ENCODE results near the gene CACNB3. TPM values are rescaled to one million over a fixed set of nuclear protein-coding genes. Genes with fewer than 3 reads are reported as not detected.

The CACNB3 gene
- total and polyA plus RNA-seq, 4 donors: 0.92 to 1.9 (median 1.2) TPM

DNA sequence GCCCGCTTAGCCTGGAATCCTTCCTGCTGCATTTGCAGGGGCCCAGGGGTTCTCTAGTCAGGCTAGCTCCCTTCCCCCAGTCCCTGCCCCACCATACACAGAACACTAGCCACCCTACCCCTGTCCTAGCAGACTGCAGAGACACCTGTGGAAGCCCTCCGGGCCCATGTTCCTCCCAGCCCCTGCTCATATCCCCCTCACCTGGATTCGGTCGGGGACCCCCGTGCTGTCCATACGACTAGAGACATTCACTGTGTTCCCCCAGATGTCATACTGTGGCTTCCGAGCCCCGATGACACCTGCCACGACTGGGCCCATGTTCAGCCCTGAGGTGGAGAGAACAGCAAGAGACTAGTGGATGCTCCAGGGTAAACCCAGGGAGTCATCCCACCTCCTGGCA is 49.6 kb upstream of the CACNB3 start (continued):
- no peak for TF ChIP-seq EGR1 (IDR thresholded peaks at IDR 0.05; ENCODE audit: low read depth in 2 of 2)

- Histone ChIP-seq H3K4me3 (ENCODE audit: low read depth in 1 of 3, low read length in 3 of 3) (no peak overlapping the region), H3K36me3 (ENCODE audit: control insufficient read depth in 4 of 4, insufficient read depth in 3 of 4, low read depth in 1 of 4, low read length in 3 of 4) (peaks cover 9 to 87% (median 38%) of the 10 kb centered on the region in 4 donors), H3K9ac (ENCODE audit: low read depth in 1 of 2, low read length in 2 of 2) (no peak overlapping the region), H3K9me3 (ENCODE audit: control insufficient read depth in 4 of 4, low read length in 3 of 4) (no peaks in the 10 kb centered on the region), H3K27ac (ENCODE audit: low read depth in 1 of 2, low read length in 2 of 2) (no peak overlapping the region), H3K4me1 (ENCODE audit: control insufficient read depth in 4 of 4, insufficient read depth in 4 of 4, low read length in 3 of 4) (no peaks in the 10 kb centered on the region), H3K27me3 (ENCODE audit: control insufficient read depth in 4 of 4, insufficient read depth in 4 of 4, low read length in 3 of 4) (no peaks in the 10 kb centered on the region)
- no peak for TF ChIP-seq HNF4A (conservative IDR thresholded peaks at IDR 0.05)
- no peak for TF ChIP-seq GABPA (IDR thresholded peaks at IDR 0.05 in 1 of 2, conservative IDR thresholded peaks at IDR 0.05 in 1 of 2)
- TF ChIP-seq CTCF (IDR thresholded peaks at IDR 0.05; ENCODE audit: low read depth, low read length, missing input control): no peak
- TF ChIP-seq REST (IDR thresholded peaks at IDR 0.05): no peak
- no peak for TF ChIP-seq NR2F2 (IDR thresholded peaks at IDR 0.05)
- no peak for TF ChIP-seq HNF4G (IDR thresholded peaks at IDR 0.05)
- no peak for DNase-seq (ENCODE audit: low spot score)
- WGBS: 97% methylated on average over 10 of the region's 10 CpGs
Observed at GRCh38 chr12:48770756-48771155, 47.5 kb upstream of the CACNB3 start.

DNA sequence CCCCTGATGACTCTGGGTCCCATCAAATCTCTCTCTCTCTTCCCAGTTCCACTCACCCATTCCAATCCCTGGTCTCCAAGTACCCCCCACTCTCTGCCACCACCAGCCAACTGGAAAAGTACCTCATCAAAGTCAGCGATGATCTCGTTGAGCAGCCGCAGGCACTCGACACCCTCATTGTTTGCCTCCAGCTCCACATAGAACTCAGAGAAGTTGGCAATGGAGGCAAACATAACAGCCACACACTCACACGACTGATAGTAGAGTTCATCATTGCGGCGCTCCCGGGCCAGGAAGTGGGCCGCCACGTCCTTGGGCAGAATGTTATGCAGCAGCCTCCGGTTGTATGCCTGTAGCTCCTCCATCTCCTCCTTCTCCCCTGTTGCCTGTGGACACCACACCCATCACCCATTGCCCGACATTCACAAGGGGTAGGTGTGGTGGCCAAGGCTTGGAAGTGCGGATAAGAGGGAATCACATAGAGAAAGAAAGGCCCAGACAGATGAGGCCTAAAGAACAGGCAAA is 46.6 kb upstream of the CACNB3 start:
- Histone ChIP-seq H3K27ac (ENCODE audit: low read depth in 1 of 2, low read length in 2 of 2) (no peak overlapping the region), H3K27me3 (ENCODE audit: control insufficient read depth in 4 of 4, insufficient read depth in 4 of 4, low read length in 3 of 4) (no peaks in the 10 kb centered on the region), H3K36me3 (ENCODE audit: control insufficient read depth in 4 of 4, insufficient read depth in 3 of 4, low read depth in 1 of 4, low read length in 3 of 4) (peaks cover 9 to 81% (median 39%) of the 10 kb centered on the region in 4 donors), H3K9me3 (ENCODE audit: control insufficient read depth in 4 of 4, low read length in 3 of 4) (no peaks in the 10 kb centered on the region), H3K4me1 (ENCODE audit: control insufficient read depth in 4 of 4, insufficient read depth in 4 of 4, low read length in 3 of 4) (no peaks in the 10 kb centered on the region), H3K9ac (ENCODE audit: low read depth in 1 of 2, low read length in 2 of 2) (no peak overlapping the region), H3K4me3 (ENCODE audit: low read depth in 1 of 3, low read length in 3 of 3) (no peak overlapping the region)
- TF ChIP-seq FOXA1 (IDR thresholded peaks at IDR 0.05): no peak
- no peak for TF ChIP-seq RXRA (IDR thresholded peaks at IDR 0.05)
- no peak for TF ChIP-seq CTCF (IDR thresholded peaks at IDR 0.05; ENCODE audit: low read depth, low read length, missing input control)
- no peak for TF ChIP-seq HNF4A (conservative IDR thresholded peaks at IDR 0.05)
- TF ChIP-seq TAF1 (conservative IDR thresholded peaks at IDR 0.05): no peak
- TF ChIP-seq SP1 (IDR thresholded peaks at IDR 0.05): no peak
- TF ChIP-seq YY1 (IDR thresholded peaks at IDR 0.05): no peak
- TF ChIP-seq REST (IDR thresholded peaks at IDR 0.05): no peak
- no peak for TF ChIP-seq ZBTB33 (IDR thresholded peaks at IDR 0.05)
- no peak for TF ChIP-seq HNF4G (IDR thresholded peaks at IDR 0.05)
- TF ChIP-seq GABPA (IDR thresholded peaks at IDR 0.05 in 1 of 2, conservative IDR thresholded peaks at IDR 0.05 in 1 of 2): no peak
- no peak for TF ChIP-seq FOXA2 (IDR thresholded peaks at IDR 0.05)
- TF ChIP-seq JUND (IDR thresholded peaks at IDR 0.05): no peak
- TF ChIP-seq MAX (IDR thresholded peaks at IDR 0.05): no peak
- no peak for DNase-seq (ENCODE audit: low spot score)
- 95% methylated on average over 13 of the region's 13 CpGs for WGBS

All from liver (tissue), 9 donors.